NCI-H510A treated with DMSO at 0.1 percent for 48 hours (cell line): ENCODE results near the gene RABEP2.
"Not testable (repeated sequence)": the region's sequence is repeated elsewhere in the genome, so short reads cannot be mapped to it uniquely, and the experiment has no call there.

Experiments
- DNase-seq: peaks from one replicate; lab custom pipeline; 2025; lab: John Stamatoyannopoulos, UW

The RABEP2 gene

DNA sequence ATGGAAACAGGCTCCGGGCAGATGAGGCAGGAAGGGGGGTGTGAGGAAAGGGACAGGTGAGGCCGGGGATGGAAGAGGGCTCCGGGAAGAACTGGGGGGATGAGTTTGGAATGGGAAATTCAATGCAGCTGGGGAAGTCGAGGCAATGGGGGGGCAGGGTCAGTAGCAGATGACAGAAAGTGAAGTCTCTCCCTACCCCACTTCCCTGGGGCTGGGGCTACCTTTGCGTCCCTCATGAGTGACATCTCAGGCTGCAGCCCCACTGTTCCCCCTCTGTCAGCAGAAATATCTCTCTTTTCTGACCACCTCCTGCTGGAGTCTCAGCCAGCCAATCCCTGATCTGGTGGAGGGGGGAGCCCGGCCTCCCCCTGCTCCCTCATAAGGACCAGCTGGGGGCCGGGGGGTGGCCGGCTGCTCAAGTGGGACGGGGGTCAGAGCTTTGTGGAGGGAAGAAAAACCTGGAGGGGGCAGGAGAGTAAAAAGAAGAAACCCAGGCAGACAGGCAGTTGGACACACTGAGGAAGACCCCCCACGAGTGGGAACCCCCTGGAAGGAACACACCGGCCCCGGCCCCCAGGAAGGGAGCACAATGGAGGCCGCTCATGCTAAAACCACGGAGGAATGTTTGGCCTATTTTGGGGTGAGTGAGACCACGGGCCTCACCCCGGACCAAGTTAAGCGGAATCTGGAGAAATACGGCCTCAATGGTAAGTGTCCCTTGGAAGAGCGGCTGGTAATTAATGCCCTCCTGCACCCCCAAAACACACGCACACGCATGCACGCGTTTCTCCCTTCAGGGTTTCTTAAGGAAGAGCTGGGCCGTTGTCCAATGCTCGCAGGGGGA is 46.7 kb downstream of the RABEP2 start, which contains the start of gene ATP2A1:
Gene ATP2A1, plus strand, starts transcription at position 406 of the 844 bp plus-strand sequence. Its CDS starts 184 bp downstream, at position 590.
- DNase-seq = no peak

DNA sequence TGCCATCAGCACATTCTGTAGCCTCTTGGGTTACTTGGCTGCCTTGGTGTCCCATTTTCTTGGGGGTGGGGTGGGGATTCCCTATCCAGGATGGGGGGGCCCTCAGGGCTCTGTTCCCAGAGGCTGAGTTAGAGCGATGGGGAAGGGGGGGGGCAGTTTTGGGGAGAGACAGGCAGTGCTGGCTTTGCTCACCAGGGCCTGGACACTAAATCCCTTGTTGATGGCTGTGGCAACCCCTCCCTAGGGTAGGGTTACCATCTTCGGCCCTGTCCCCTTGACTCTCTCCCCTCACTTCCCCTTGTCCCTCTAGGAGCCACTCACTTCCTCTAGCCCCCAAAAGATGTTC is 47.4 kb downstream of the RABEP2 start:
- no peak for DNase-seq

DNA sequence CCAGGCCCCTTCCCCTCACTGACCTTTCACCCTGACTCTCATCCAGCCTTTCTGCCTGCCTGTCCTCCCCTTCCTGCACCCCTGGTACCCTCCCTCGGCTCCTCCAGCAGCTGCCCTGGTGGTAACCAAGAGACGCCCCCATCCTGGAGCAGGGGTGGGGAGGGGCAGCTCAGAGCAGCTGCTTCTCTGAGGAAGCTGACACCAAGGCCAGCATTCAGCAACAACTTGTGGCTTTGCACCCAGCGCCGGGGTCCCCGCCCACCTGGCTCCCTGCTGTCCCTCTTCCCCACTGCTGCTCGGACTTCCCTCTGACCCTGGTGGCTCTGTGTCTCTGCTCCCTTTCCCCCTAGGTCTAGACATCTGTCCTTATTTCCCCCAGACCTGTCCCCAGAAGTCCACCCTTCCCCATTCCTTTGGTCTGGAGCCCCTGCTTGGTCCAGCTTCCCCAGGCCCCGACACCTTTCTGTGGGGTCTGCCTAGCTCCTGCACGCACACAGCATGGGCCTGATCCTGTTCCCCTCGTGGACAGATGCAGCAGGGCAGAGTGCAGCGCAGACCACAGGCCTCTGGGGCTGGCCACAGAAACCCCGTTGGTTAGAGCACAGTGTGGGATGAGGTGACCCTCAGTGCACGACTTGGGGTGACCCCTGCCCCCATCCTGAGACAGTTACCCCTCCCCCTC is 47.9 kb downstream of the RABEP2 start:
- no peak for DNase-seq

DNA sequence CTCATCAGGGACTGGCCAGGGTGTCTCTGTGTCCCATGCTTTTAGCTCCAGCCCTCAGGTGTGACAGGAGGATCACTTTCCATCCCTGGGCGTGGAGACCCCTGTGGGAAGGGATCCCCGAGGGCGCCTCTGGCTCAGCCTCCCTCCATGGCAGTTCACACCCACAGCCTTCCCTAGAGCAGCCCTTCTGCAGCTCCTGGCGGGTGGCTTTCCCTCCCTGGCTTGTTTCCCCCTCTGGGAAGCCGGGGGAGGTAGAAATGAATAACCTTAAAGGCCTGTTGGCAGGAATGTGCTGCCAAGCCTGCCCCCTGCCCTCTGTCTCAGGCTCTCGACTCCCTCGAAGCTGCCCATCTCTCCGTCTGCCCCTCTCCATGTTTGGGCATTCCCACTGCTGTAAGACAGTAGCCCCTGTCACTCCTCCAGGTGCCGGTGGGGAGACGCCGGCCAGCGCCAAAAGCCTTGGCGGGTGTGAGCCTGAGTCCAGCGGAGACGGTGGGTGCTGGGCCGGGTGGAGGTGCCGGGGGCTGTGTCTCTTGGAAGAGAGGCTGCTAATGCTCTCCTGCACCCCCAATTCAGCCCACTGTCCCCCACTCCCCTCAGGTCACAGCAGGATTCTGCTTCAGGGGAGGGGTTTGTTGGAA is 48.9 kb downstream of the RABEP2 start:
- no peak for DNase-seq

DNA sequence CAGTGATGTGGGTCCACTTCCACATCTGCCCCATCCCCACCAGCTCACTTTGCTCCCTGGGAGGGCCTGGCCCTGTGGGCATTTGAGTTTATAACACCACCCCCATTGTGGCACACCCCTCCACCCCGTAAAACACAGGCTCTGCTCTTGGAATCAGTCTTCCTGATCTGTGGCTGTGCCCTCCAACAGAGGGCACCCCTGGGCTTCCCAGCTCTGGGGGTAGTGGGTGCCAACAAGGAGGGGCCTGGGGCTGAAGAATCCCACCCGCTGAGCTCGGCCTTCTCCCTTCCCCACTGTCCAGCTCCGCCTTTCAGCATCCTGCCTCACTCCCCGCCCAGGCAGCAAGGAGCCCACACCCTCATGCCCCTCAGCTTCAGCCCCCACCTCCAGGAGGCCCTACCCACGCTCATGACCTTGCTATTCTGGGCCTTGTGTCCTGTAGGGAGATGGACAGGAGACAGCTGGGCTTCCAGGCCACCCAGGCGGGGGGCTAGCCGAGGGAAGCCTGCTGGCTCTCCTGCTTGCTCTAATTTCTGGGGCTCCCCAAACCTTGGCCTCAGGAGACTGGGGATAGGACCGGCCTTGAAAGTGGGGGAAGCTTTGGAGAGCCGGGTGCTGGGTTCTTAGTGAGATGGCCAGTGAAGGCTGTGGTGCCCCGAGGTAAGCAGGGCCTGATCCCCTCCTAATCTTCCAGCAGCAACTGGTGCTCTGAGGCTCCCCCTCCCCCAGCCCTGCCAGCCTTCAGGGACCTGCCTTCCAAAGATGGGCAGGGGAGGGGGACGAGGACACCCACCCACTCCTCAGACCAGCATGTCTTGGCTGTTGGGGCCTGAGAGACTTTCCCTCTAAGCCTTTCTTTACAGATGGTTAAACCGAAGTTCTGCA is 49.7 kb downstream of the RABEP2 start:
- no peak for DNase-seq

DNA sequence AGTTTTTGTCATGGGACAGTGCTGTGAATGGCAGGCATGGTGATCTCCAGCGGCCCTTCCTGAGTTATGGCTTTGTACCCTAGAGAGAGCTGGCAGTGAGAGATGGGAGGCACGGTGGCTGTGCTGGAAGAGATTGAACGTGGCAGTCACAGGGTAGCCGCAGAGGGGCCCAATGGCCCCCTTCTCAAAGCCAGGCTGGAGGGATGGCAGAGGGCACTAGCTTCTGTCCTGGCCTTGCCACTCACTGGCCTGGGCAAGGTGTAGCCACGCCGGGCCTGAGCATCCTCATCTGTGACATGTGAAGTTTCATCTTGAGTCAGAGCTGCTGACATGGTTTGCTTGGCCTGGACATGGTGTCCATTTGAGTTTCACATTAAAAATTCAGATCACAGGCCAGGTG is 50.6 kb downstream of the RABEP2 start:
- DNase-seq = no peak

DNA sequence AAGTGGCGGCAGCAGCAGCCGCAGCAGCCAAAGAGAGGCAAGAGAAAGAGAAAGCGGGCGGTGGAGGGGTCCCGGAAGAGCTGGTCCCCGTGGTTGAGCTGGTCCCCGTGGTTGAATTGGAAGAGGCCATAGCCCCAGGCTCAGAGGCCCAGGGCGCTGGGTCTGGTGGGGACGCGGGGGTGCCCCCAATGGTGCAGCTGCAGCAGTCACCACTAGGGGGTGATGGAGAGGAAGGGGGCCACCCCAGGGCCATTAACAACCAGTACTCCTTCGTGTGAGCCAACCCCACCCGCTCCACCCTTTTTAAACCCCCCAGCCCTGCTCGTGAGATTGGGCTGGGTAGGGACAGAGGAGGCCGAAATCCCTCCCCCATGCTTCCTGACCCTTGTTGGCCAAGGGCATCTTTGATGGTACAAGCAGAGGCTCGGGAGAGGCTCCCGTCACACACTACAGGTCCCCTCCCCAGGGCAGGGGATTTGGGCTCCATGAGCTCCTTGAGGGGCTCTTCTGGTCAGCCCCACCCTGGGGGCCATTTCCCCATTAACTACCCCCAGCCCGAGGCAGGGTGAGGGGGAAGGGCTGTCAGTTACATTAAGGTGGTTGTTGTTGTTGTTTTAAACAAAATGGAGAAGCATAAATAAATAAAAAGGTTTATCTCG is 51.4 kb downstream of the RABEP2 start:
- no peak for DNase-seq

DNA sequence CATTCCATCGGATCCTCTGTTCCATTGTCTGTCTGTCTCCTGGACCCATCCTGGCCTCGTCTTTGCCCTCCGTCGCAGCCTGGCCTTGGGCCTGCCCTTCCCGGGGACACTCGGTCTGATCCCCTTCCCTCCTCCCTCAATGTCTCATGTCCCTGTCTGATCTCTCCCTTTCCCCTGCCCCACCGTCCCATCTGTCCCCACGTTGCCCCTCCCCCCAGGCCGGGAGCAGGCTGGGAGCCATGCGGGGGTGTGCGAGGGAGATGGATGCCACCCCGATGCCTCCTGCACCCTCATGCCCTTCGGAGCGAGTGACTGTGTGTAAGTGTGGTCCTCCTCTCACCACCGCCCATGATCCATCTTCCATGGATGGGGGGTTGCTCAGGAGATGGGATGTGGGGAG is 52.1 kb downstream of the RABEP2 start:
- DNase-seq = no peak

DNA sequence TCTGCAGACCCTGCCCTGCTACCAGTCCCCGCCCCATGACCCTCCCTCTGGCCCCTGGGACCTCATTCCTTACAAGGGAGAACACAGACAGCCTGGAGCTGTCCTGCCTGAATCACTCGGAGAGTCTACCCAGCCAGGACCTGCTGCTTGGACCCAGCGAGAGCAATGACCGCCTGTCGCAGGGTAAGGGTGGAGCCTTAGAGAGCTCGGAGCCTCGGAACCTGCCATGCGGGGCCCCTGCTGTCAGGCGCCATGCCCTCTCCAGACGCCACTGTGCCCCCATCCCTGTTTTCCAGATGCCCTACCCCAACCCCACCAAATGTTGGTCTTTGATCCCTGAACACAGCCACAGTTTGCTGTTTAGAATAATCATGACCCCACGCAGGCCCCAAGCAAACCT is 55.8 kb downstream of the RABEP2 start:
- DNase-seq = no peak

DNA sequence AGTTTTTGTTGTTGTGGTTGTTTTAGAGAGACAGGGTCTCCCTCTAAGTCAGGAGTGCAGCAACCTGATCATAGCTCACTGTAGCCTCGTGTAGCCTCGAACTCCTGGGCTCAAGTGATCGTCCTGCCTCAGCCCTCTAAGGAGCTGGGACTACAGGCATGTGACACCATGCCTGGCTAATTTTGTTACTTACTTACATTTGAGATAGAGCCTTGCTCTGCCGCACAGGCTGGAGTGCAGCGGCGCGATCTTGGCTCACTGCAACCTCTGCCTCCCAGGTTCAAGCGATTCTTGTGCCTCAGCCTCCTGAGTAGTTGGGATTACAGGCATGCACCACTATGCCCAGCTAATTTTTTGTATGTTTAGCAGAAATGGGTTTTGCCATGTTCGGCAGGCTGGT is 57.4 kb downstream of the RABEP2 start:
- not testable (repeated sequence) for DNase-seq

DNA sequence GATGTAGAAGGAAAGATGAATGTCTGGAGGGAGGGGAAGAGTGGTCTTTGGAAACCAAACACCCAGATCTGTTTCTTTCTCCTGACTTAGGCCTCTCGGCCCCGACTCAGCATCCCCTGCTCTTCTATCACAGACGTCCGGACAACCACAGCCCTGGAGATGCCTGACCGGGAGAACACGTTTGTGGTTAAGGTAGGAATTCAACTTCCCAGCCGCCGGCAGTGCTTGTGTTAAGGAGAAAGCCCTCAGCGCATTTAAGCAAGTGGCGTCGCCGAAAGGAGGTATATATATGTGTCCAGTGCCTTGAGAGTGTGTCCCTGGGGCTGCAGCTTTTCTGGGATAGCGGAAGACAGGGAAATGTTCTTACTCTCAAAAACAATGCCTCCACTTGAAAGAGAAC is 57.8 kb downstream of the RABEP2 start:
- no peak for DNase-seq

DNA sequence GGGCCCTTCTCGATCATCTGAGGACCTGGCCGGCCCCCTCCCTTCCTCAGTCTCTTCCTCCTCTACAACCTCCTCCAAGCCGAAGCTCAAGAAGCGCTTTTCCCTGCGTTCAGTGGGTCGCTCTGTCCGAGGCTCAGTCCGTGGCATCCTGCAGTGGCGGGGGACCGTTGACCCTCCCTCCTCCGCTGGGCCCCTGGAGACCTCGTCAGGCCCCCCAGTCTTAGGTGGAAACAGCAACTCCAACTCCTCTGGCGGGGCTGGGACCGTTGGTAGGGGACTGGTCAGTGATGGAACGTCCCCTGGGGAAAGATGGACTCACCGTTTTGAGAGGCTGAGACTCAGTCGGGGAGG is 58.6 kb downstream of the RABEP2 start:
- DNase-seq = no peak

DNA sequence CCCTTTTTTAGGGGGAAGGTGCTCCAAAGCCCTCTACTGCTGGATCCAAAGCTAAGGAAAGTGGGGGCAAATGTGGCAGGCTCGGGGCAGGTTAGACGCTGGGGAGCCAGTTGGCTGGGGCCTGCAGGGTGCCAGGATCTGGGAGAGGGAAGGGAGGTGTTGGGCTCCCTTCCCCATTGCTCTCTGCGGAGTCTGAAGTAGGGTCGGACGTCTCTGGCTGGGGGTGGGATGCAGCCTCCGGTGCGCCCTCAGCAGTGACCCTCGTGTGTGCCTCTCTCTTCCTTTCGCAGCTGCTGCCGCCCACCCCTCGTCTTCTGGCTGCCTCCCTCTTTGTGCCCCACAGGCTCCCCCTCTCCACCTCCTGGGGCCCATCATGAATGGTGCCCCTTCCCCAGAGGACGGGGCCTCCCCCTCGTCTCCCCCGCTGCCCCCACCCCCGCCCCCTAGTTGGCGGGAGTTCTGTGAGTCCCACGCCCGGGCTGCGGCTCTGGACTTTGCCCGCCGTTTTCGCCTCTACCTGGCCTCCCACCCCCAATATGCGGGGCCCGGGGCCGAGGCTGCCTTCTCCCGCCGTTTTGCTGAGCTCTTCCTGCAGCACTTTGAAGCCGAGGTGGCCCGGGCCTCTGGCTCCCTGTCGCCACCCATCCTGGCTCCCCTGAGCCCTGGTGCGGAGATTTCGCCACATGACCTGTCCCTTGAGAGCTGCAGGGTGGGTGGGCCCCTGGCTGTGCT is 59.1 kb downstream of the RABEP2 start:
- no peak for DNase-seq

DNA sequence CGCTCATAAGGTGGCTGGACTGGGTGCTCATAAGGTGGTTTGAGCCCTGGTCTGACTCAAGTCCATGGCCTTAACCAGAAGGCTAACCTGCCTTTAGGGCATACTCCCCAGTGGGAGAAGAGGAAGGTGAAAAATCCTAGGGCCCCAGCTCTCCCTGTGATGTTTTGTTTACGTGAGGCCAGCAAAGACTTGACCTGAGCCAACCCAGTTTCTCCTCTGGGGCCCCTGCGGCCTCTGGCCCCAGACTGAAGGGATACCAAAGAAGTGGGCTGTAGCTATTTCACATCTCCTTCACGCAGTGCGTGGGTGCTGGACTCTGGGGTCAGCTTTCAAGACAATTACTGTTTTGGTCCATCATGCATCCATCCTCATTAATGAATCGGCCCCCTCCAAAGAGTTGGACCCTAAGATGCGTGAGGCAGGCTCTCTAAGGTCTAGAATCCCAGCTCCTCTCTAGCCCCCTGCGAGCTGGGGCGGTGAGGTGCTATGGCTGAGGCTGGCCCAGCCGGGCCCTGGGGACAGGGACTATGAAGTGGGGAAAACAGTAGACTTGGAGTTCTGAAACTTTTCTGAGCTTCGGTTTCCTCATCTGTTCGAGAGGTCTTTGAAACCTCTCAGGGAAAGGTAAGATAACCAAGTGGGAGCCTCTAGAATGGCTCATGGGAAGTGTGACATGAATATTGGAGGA is 59.9 kb downstream of the RABEP2 start:
- no peak for DNase-seq

DNA sequence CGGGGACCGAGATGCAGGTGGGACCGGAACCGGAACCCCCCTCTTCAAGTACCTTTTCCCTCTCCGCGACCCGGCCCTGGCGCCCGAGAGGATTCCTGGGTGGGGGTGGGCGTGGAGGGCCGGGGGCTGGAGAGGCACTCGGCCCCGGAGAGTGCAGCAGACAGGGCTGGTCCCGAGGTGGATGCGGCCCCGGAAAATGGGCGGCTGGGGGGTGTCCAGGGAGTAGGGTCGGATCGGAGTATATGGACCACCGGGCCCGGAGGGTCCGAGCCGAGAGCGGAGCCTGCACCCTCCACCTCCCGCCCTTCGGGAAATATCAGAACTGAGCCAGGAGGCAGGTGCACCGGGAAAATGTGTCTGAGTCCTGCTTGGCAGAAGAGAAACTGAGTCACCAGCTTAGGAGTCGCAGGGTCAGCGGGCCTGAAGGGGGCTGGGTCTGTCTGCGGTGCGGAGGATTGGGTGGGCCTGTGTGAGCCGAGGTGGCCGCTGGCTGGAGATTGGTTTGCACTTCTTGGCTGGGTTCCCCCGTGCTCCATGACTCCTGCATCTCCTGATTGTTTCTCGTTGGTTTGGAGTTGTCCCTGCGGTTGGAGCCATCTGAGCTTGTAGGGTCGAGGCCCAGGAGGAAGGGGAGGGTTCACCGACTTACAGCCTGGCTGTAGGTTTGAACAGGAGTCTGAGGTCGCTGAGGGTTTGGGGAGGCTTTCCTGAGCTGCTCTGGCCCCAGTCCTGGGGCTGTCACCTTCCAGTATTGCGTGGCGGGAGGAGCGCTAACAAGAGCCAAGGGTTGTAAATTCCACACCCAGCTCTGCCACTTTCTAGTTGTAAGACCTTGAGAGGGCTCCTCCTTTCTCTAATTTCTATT is 60.9 kb downstream of the RABEP2 start:
- DNase-seq = no peak

DNA sequence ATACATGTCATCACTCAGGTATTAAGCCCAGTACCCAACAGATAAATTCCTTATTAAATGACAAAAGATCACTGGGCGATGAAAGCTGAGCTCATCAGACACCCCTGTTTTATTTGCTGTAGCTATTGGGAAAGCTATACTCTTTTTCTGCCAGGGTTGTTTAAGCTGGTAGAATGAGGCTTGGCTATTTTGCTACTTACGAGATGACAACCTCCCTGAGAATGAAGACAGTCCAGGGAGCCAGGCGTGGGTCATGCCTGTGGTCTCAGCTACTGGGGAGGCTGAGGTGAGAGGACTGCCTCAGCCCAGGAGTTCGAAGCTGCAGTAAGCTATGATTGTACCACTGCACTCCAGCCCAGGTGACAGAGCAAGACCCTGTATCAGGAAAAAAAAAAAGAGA is 65.7 kb downstream of the RABEP2 start:
- DNase-seq = no peak

DNA sequence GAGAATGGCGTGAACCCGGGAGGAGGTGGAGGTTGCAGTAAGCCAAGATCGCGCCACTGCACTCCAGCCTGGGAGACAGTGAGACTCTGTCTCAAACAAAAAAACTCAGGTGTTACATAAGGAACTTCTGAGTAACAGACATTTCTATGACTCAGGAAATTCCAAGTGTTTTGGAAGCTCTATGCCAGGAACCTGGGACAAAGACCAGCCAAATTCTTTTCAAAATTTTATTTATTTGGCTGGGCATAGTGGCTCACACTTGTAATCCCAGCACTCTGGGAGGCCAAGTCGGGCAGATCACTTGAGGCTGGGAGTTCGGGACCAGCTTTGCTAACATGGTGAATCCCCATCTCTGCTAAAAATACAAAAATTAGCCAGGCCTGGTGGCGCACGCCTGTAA is 66.6 kb downstream of the RABEP2 start:
- no peak for DNase-seq
